HEK293 (cell line): ENCODE results near the gene SOX12.

ENCODE experiments used
- CTCF ChIP-seq: fragments of 450-650 bp; formaldehyde crosslinking; IDR thresholded peaks from 2 replicates; pipeline ENCODE4 v1.5.1; 2016; ENCODE audit warnings: missing biosample characterization, missing genetic modification characterization
- KLF17 ChIP-seq: fragments of 450-650 bp; formaldehyde crosslinking; IDR thresholded peaks from 2 replicates; pipeline ENCODE4 v1.5.1; 2016; ENCODE audit warnings: missing biosample characterization, missing genetic modification characterization
- PATZ1 ChIP-seq: fragments of 450-650 bp; formaldehyde crosslinking; IDR thresholded peaks from 2 replicates; pipeline ENCODE4 v1.5.1; 2016; ENCODE audit warnings: missing biosample characterization, missing genetic modification characterization
- TCF7L2 ChIP-seq: IDR thresholded peaks from 2 replicates; pipeline ENCODE4 v1.6.1; 2011; ENCODE audit warnings: low read depth, mild to moderate bottlenecking, inconsistent platforms, low read length, moderate library complexity, borderline replicate concordance
- ZBTB11 ChIP-seq: fragments of 450-650 bp; formaldehyde crosslinking; conservative IDR thresholded peaks from 2 replicates; pipeline ENCODE4 v1.5.1; 2016; ENCODE audit warnings: low read depth, missing biosample characterization, missing genetic modification characterization
- ZBTB49 ChIP-seq: fragments of 450-650 bp; formaldehyde crosslinking; IDR thresholded peaks from 2 replicates; pipeline ENCODE4 v1.5.1; 2016; ENCODE audit warnings: missing biosample characterization, missing genetic modification characterization, low read depth
- ZNF398 ChIP-seq: fragments of 450-650 bp; formaldehyde crosslinking; IDR thresholded peaks from 2 replicates; pipeline ENCODE4 v1.5.1; 2017; ENCODE audit warnings: missing biosample characterization, missing genetic modification characterization
- ZNF561 ChIP-seq: fragments of 450-650 bp; IDR thresholded peaks from 2 replicates; pipeline ENCODE4 v1.5.1; 2018; ENCODE audit warnings: missing biosample characterization, missing genetic modification characterization, borderline replicate concordance
- ZNF707 ChIP-seq: fragments of 450-650 bp; formaldehyde crosslinking; IDR thresholded peaks from 2 replicates; pipeline ENCODE4 v1.5.1; 2016; ENCODE audit warnings: missing biosample characterization, missing genetic modification characterization
- ZNF776 ChIP-seq: fragments of 450-650 bp; formaldehyde crosslinking; IDR thresholded peaks from 2 replicates; pipeline ENCODE4 v1.5.0; 2017; ENCODE audit warnings: missing biosample characterization, missing genetic modification characterization, borderline replicate concordance
- ZNF843 ChIP-seq: fragments of 450-650 bp; formaldehyde crosslinking; IDR thresholded peaks from 2 replicates; pipeline ENCODE4 v1.5.1; 2016; ENCODE audit warnings: missing biosample characterization, missing genetic modification characterization

- TF ChIP-seq ZNF561 (tag by site-specific recombination) (no peak), ZBTB11 (tag by site-specific recombination) (no peak), PATZ1 (no peak), ZNF398 (tag by site-specific recombination) (no peak), ZNF843 (tag by site-specific recombination) (no peak), ZNF776 (tag by site-specific recombination) (no peak), CTCF (tag by site-specific recombination) (no peak), ZNF707 (tag by site-specific recombination) (no peak), ZBTB49 (tag by site-specific recombination) (no peak), TCF7L2 (no peak), KLF17 (tag by site-specific recombination) (no peak)
Measured at GRCh38 chr20:356745-357144, 31.4 kb downstream of the SOX12 start.
